ENCODE results near the gene FOXC1.

The FOXC1 gene

GRCh38 chr6:1584996-1585668 is 24.6 kb upstream of the FOXC1 start:
- DNase-seq (ENCODE audit: low spot score), result no peak

GRCh38 chr6:1585669-1586049 is 24.1 kb upstream of the FOXC1 start:
- no peak for DNase-seq (ENCODE audit: low spot score)

- DNase-seq (ENCODE audit: low spot score), result no peak
These were observed 23.5 kb upstream of the FOXC1 start for GRCh38 chr6:1586256-1586655.

- DNase-seq (ENCODE audit: low spot score), result no peak
These were observed 22.8 kb upstream of the FOXC1 start for GRCh38 chr6:1586861-1587450.

GRCh38 chr6:1587546-1587945 is 22.2 kb upstream of the FOXC1 start:
- no peak for DNase-seq (ENCODE audit: low spot score)

- no peak for DNase-seq (ENCODE audit: low spot score)
These were observed 21.7 kb upstream of the FOXC1 start for GRCh38 chr6:1587977-1588376.

- no peak for DNase-seq (ENCODE audit: low spot score)
These were observed 20.5 kb upstream of the FOXC1 start for GRCh38 chr6:1589208-1589607.

- DNase-seq (ENCODE audit: low spot score), result peak; percentile 4
These were observed 19.1 kb upstream of the FOXC1 start for GRCh38 chr6:1590580-1590979.

- no peak for DNase-seq (ENCODE audit: low spot score)
These were observed 18.5 kb upstream of the FOXC1 start for GRCh38 chr6:1591243-1591642.

GRCh38 chr6:1591926-1592325 is 17.8 kb upstream of the FOXC1 start:
- no peak for DNase-seq (ENCODE audit: low spot score)

GRCh38 chr6:1592852-1593251 is 16.9 kb upstream of the FOXC1 start:
- no peak for DNase-seq (ENCODE audit: low spot score)

GRCh38 chr6:1593286-1593957 is 16.3 kb upstream of the FOXC1 start:
- no peak for DNase-seq (ENCODE audit: low spot score)

GRCh38 chr6:1593958-1594314 is 15.8 kb upstream of the FOXC1 start:
- no peak for DNase-seq (ENCODE audit: low spot score)

GRCh38 chr6:1594445-1595200 is 15.1 kb upstream of the FOXC1 start:
- no peak for DNase-seq (ENCODE audit: low spot score)

- no peak for DNase-seq (ENCODE audit: low spot score)
These were observed 14.2 kb upstream of the FOXC1 start for GRCh38 chr6:1595271-1596087.

- peak; percentile 92 for DNase-seq (ENCODE audit: low spot score)
These were observed 13.4 kb upstream of the FOXC1 start for GRCh38 chr6:1596088-1596852.

- DNase-seq (ENCODE audit: low spot score), result no peak
These were observed 12.5 kb upstream of the FOXC1 start for GRCh38 chr6:1597121-1597744.

- no peak for DNase-seq (ENCODE audit: low spot score)
These were observed 11.8 kb upstream of the FOXC1 start for GRCh38 chr6:1597924-1598323.

GRCh38 chr6:1598433-1598832 is 11.3 kb upstream of the FOXC1 start:
- no peak for DNase-seq (ENCODE audit: low spot score)

GRCh38 chr6:1598886-1599285 is 10.8 kb upstream of the FOXC1 start:
- no peak for DNase-seq (ENCODE audit: low spot score)

- no peak for DNase-seq (ENCODE audit: low spot score)
These were observed 10.2 kb upstream of the FOXC1 start for GRCh38 chr6:1599469-1599868.
